Small intestine (tissue), 7 donors: Measurements from ENCODE around the gene FMN2. TPM values are rescaled to one million over a fixed set of nuclear protein-coding genes. Genes with fewer than 3 reads are reported as not detected.

Experiments used
- DNase-seq, 2 donors: peaks; one replicate each; pipeline versions ENCODE4 v3.0.0 to v3.0.0-alpha.2; 2013
- FAIRE-seq: peaks from 2 replicates; lab custom pipeline; 2012; peaks lifted over from hg19 to GRCh38; lab: Jason Lieb, UNC
- H3K27ac ChIP-seq, 3 donors: one replicate each; pipeline ENCODE4 v1.5.1; 2013; ENCODE audit warnings: low read length in 2 of 3, mild to moderate bottlenecking in 2 of 3, control low read depth in 1 of 3, inconsistent platforms in 1 of 3, low read depth in 1 of 3, moderate library complexity in 1 of 3
- H3K27me3 ChIP-seq, 3 donors: one replicate each; pipeline ENCODE4 v1.6.1; 2013; ENCODE audit warnings: low read length in 3 of 3, inconsistent platforms in 1 of 3; ENCODE audit not compliant: control insufficient read depth in 3 of 3, insufficient read depth in 3 of 3
- H3K36me3 ChIP-seq, 3 donors: one replicate each; pipeline ENCODE4 v1.6.1; 2013; ENCODE audit warnings: low read length in 3 of 3, inconsistent platforms in 1 of 3, low read depth in 1 of 3, mild to moderate bottlenecking in 1 of 3, moderate library complexity in 1 of 3; ENCODE audit not compliant: control insufficient read depth in 3 of 3, insufficient read depth in 2 of 3
- H3K4me1 ChIP-seq, 3 donors: one replicate each; pipeline ENCODE4 v1.6.1; 2013; ENCODE audit warnings: low read length in 2 of 3, inconsistent platforms in 1 of 3, low read depth in 1 of 3, mild to moderate bottlenecking in 1 of 3, moderate library complexity in 1 of 3; ENCODE audit not compliant: control insufficient read depth in 3 of 3, insufficient read depth in 2 of 3
- H3K4me3 ChIP-seq, 3 donors: one replicate each; pipeline ENCODE4 v1.5.1; 2013; ENCODE audit warnings: low read length in 3 of 3, control low read depth in 1 of 3, inconsistent platforms in 1 of 3, low read depth in 1 of 3, mild to moderate bottlenecking in 1 of 3, moderate library complexity in 1 of 3
- H3K9me3 ChIP-seq, 2 donors: one replicate each; pipeline ENCODE4 v1.6.1; 2013; ENCODE audit warnings: low read depth in 1 of 2, low read length in 1 of 2; ENCODE audit not compliant: control insufficient read depth in 2 of 2, insufficient read depth in 1 of 2
- WGBS, 3 donors: extraction: QIAGEN DNeasy Blood & Tissue Kit; methylation state at CpG; one replicate each; pipeline ENCODE4 v1.1.7; 2013; 5-methylcytosine and 5-hydroxymethylcytosine counted together
- polyA plus RNA-seq, 4 donors: library from polyadenylated mRNA; stranded (reverse) in 3 of 4; unstranded in 1 of 4; fragments of 200-250 nt in 3 of 4; fragments of 120-200 nt in 1 of 4; gene quantifications; one replicate each; pipeline versions ENCODE4 v1.2.1 to v1.2.3, GENCODE V29; 2013
- donor health status: healthy with polysubstance abuse.
- donor health status: control.
- donor health status: control.
- donor health status: Bipolar disorder and iron deficiency.
- donor health status: healthy.

FMN2 gene
- polyA plus RNA-seq, 4 donors, result 0.59 to 0.70 TPM; not detected in 2

DNA sequence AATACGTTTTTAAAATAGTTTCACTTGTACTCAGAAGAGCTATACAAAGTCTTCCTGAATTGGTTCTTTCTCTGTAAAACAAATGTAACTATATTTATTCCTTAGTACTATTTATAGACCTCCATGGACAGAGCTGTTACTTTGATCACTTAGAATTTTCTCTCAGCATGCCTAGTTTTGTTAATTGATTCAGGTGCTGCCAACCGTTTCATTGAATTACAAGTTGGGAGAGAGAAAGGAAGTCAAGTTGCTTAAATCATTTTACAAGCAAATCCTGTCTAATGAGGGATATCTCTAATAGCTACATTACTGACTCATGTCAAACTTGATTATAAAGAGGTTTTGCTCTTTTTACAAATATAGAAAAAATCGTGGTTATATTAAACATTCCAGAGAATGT, 241.0 kb downstream of the FMN2 start:
- Histone ChIP-seq H3K27me3 (no peaks in the 10 kb centered on the region), H3K9me3 (no peaks in the 10 kb centered on the region), H3K36me3 (no peaks in the 10 kb centered on the region), H3K4me3 (no peak overlapping the region), H3K4me1 (no peaks in the 10 kb centered on the region), H3K27ac (no peak overlapping the region)
- WGBS, 3 donors, result 25 to 41% (median 37%) methylated on average over 3 of the region's 3 CpGs
- FAIRE-seq, result no peak
- no peak for DNase-seq

DNA sequence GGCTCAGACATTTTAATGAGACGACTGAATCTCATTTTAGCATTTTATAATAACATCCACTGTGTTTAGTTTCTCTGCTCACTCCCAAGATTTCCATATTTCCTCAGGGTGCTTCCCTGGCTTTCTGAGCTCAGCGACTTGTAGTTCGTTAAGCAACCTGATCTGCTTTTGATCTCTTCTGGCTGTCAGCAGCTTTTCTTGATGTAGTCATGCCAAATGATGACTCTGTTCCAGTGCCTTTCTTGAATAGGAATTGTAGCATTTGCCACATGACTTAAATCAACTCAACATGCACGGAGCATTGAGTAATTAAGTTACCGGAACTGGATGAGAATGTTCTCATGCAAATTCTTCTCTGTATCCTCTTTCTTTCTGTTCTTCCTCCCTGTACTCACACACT, 246.1 kb downstream of the FMN2 start:
- FAIRE-seq, result no peak
- Histone ChIP-seq H3K4me3 (no peak overlapping the region), H3K36me3 (no peaks in the 10 kb centered on the region), H3K9me3 (peaks cover 0 to 3% of the 10 kb centered on the region in 2 donors), H3K4me1 (no peaks in the 10 kb centered on the region), H3K27me3 (no peaks in the 10 kb centered on the region), H3K27ac (no peak overlapping the region)
- DNase-seq, result no peak
- 65 to 73% (median 67%) methylated on average over 5 of the region's 5 CpGs for WGBS, 3 donors

DNA sequence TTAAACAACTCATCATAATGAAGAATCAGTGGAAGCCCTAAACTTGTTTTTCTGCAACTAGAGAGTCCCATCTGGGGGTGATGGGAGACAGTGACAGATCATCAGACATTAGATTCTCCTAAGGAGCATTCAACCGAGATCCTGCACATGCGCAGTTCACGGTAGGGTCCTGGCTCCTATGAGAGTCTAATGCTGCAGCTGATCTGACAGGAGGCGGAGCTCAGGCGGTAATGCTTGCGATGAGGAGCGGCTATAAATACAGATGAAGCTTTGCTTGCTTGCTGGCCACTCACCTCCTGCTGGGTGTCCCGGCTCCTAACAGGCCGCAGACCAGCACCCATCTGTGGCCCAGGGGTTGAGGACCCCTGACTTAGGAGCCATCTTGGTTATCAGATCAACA, 247.2 kb downstream of the FMN2 start:
- H3K9me3 ChIP-seq, result peaks cover 0 to 3% of the 10 kb centered on the region in 2 donors
- DNase-seq, result no peak
- H3K36me3 ChIP-seq, result no peaks in the 10 kb centered on the region
- no peak overlapping the region for H3K4me3 ChIP-seq
- H3K4me1 ChIP-seq, result no peaks in the 10 kb centered on the region
- no peak overlapping the region for H3K27ac ChIP-seq
- no peak for FAIRE-seq
- 86 to 94% (median 87%) methylated on average over 9 of the region's 9 CpGs for WGBS, 3 donors
- H3K27me3 ChIP-seq, result no peaks in the 10 kb centered on the region

DNA sequence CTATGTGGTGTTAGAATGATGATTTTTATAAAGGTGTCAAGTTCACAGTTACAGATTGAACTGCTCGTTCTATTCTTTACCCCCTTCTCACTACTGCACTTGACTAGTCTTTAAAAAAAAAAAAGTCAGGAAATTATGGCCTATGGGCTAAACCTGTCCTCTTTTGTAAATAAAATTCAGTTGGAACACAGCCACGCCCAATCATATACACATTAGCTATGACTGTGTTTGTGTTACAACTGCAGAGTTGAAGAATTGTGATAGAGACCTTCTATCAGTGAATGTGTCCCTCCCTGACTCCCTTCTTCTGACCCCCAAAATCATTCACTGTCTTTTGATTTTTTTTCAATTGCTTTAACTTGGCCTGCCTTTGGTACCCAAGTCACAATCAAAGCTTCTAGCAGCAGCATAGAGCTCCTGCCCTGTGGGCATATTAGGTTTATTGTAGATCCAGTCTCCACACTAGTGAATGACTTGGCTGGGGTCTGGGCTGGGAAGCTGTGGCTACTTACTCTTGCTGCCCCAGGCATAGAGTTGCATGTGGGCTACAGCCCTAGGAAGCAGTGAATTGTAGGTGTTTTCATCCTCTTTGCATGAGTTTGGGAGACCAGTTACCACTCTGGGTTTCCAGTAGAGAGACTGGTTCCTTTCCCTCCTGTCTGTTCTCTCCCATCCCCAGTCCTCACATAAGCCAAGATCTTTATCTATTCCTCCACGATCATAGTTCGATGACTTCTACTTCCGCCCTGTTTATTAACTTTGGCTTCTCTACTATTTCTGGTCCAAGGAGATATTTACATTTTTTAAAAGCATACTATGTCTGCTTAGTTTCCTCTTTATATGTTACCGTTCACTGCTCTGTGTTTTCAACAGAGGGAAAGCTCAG, 249.9 kb downstream of the FMN2 start:
- Histone ChIP-seq H3K4me3 (no peak overlapping the region), H3K9me3 (peaks cover 0 to 3% of the 10 kb centered on the region in 2 donors), H3K4me1 (no peaks in the 10 kb centered on the region), H3K36me3 (no peaks in the 10 kb centered on the region), H3K27me3 (no peaks in the 10 kb centered on the region), H3K27ac (no peak overlapping the region)
- no peak for FAIRE-seq
- WGBS, 3 donors, result 47 to 51% (median 48%) methylated on average over 6 of the region's 6 CpGs
- no peak for DNase-seq

DNA sequence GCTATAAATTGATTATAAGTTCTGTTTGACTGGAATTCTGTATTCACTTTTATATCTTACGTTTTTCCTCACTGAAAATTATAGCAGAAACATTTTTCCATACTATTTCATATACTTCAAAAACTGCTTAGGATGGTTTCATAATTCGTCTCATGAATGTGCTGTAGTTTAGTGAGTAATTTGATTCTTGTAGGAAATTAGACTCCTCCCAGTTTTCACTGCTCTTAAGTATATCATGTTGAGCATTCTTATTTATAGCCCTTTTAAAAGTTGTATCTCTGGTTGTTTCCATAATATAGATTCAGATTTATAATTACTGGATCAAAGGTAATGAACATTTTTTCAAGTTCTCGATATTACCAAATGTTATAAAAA, 250.6 kb downstream of the FMN2 start:
- no peak for FAIRE-seq
- no peak overlapping the region for H3K27ac ChIP-seq
- WGBS, 3 donors, result 66 to 71% (median 70%) methylated on average over 3 of the region's 3 CpGs

DNA sequence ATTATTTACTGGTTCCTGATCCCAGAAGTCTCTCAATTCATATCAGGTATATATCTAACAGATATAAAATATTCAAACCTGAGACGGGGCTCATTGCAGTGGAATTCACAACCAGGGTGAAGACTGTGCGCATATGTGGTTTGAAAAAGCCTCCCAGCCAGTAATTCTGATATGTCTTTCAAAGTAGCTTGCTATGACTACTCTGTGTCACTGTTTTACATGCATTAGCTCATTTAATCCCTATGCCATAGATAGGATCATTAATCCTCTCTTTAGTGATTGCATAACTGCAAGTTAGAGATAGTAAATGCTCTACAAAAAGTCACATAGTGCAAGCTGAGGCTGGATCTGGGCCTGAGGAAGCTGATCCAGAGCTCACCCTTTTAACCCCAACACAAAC, 251.4 kb downstream of the FMN2 start:
- no peaks in the 10 kb centered on the region for H3K4me1 ChIP-seq
- DNase-seq (no peak), FAIRE-seq (no peak)
- no peaks in the 10 kb centered on the region for H3K27me3 ChIP-seq
- no peak overlapping the region for H3K4me3 ChIP-seq
- WGBS, 3 donors, result 39 to 61% (median 43%) methylated on average over 2 of the region's 2 CpGs
- H3K27ac ChIP-seq, result no peak overlapping the region
- H3K9me3 ChIP-seq, result peaks cover 0 to 3% of the 10 kb centered on the region in 2 donors
- H3K36me3 ChIP-seq, result no peaks in the 10 kb centered on the region

More for the DNA sequence above, 250.6 kb downstream of the FMN2 start:
- no peaks in the 10 kb centered on the region for H3K4me1 ChIP-seq
- H3K36me3 ChIP-seq, result no peaks in the 10 kb centered on the region
- DNase-seq, result no peak
- peaks cover 0 to 3% of the 10 kb centered on the region in 2 donors for H3K9me3 ChIP-seq
- no peak overlapping the region for H3K4me3 ChIP-seq
- H3K27me3 ChIP-seq, result no peaks in the 10 kb centered on the region

DNA sequence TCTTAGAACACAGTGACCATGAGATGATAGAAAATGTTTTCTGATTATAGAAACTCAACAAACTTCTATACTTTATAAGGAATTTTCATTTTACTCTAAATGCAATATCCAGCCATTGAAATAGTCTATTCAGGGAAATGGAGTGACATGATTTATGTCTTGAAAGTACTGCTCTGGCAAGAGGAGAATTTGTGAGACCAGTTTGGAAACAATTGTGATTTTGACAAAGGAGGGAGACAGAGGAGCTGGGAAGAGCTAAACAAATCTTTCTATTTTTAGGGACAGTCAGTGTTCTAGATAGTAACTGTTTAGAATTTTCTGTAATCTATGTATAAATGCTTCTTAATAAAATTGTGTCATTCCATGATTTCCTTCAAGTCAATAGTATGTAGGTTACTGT, 252.3 kb downstream of the FMN2 start:
- no peaks in the 10 kb centered on the region for H3K4me1 ChIP-seq
- no peaks in the 10 kb centered on the region for H3K36me3 ChIP-seq
- no peak for DNase-seq
- FAIRE-seq, result no peak
- H3K27me3 ChIP-seq, result no peaks in the 10 kb centered on the region
- H3K4me3 ChIP-seq, result no peak overlapping the region
- no peaks in the 10 kb centered on the region for H3K9me3 ChIP-seq
- H3K27ac ChIP-seq, result no peak overlapping the region

DNA sequence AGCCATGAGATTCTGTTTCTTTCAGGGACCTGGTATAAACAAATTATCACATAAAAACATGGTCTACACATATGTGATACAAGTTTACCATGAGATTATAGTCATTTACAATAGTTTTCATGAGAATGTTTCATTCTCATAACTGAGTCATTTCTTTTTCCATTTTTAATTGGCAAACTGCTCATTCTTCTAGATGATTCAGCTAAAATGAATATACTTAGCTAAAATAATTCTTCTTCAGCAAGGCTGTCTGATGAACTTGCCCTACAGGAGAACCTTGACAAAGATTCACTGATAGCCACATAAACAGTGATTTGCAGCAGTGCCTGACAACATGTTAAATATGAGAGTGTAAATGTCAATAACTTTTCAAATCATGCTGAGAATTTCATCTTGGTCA, 253.2 kb downstream of the FMN2 start:
- H3K36me3 ChIP-seq, result no peaks in the 10 kb centered on the region
- no peak for FAIRE-seq
- no peak overlapping the region for H3K27ac ChIP-seq
- no peaks in the 10 kb centered on the region for H3K9me3 ChIP-seq
- no peaks in the 10 kb centered on the region for H3K27me3 ChIP-seq
- no peaks in the 10 kb centered on the region for H3K4me1 ChIP-seq
- DNase-seq, result no peak
- H3K4me3 ChIP-seq, result no peak overlapping the region

DNA sequence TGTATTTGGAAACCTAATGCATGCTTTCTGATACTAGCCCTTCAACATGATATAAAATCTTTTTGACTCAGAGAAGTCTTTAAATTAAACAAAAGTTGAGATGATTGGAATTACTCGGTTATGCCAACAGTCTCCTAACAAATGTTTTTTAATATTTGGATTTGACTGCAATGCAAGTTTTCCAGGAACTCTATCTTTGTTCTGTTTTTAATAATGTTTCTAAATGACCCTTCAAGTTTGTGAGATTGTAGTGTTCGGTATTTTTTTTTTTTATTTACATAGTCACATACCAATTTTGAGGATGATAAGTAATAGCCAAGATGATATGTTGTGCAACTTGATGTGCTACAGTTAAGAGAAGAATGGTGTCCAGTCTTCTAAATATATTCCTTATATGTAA, 258.0 kb downstream of the FMN2 start:
- Histone ChIP-seq H3K36me3 (no peaks in the 10 kb centered on the region), H3K9me3 (no peaks in the 10 kb centered on the region), H3K27ac (no peak overlapping the region), H3K4me3 (no peak overlapping the region), H3K27me3 (no peaks in the 10 kb centered on the region), H3K4me1 (no peaks in the 10 kb centered on the region)
- 69 to 80% (median 80%) methylated on average over 2 of the region's 2 CpGs for WGBS, 3 donors
- FAIRE-seq (no peak), DNase-seq (no peak)
